Measurements from ENCODE around the gene CCL17. TPM values are rescaled to one million over a fixed set of nuclear protein-coding genes. Genes with fewer than 3 reads are reported as not detected.

CCL17 gene
- total and polyA plus RNA-seq, 10 of the 15 experiments (the other 5 are each of a cell fraction or from before 2014, with no cell fraction given) = 1.2 to 84.9 (median 34.2) TPM

GRCh38 chr16:57358527-57359095 is 46.0 kb upstream of the CCL17 start, which contains the start of gene CCL22 (continued):
- TF ChIP-seq IRF5 (IDR thresholded peaks at IDR 0.05; ENCODE audit: borderline replicate concordance) = no peak
- peak; percentile 56; the same call in 1 of the 2 replicates for TF ChIP-seq ATF2 (IDR thresholded peaks at IDR 0.05; ENCODE audit: low read length)
- TF ChIP-seq BMI1 (IDR thresholded peaks at IDR 0.05; ENCODE audit: borderline replicate concordance) = no peak
- TF ChIP-seq ETV6 (conservative IDR thresholded peaks at IDR 0.05 in 1 of 2, IDR thresholded peaks at IDR 0.05 in 1 of 2; ENCODE audit: borderline replicate concordance in 1 of 2, low read depth in 1 of 2) = no peak
- TF ChIP-seq FOXM1 (IDR thresholded peaks at IDR 0.05; ENCODE audit: low read depth, low read length) = peak; percentile 45; the same call in 1 of the 2 replicates
- TF ChIP-seq USF2 (IDR thresholded peaks at IDR 0.05; ENCODE audit: borderline replicate concordance, low read depth, low read length) = no peak
- no peak for TF ChIP-seq NFXL1 (IDR thresholded peaks at IDR 0.05; ENCODE audit: borderline replicate concordance)
- no peak for TF ChIP-seq SMC3 (IDR thresholded peaks at IDR 0.05; ENCODE audit: borderline replicate concordance, low read length)
- 0 out of 2 replicates have a peak, but pooled peaks have one; percentile 44 for TF ChIP-seq NKRF (conservative IDR thresholded peaks at IDR 0.05)
- TF ChIP-seq RELA (IDR thresholded peaks at IDR 0.05; ENCODE audit: borderline replicate concordance, partially characterized antibody) = peak; percentile 33
- TF ChIP-seq RCOR1 (conservative IDR thresholded peaks at IDR 0.05; ENCODE audit: low read depth, low read length) = no peak
- TF ChIP-seq SREBF2 (IDR thresholded peaks at IDR 0.05; ENCODE audit: low read length) = no peak
- TF ChIP-seq SRF (IDR thresholded peaks at IDR 0.05; ENCODE audit: low read depth in 2 of 2, low read length in 2 of 2) = no peak
- TF ChIP-seq IKZF2 (IDR thresholded peaks at IDR 0.05) = peak; percentile 6 to 40; a peak in 2 of 4 replicates
- TF ChIP-seq MAX (IDR thresholded peaks at IDR 0.05; ENCODE audit: low read depth, low read length) = 0 out of 2 replicates have a peak, but pooled peaks have one; percentile 16
- TF ChIP-seq PAX8 (IDR thresholded peaks at IDR 0.05) = no peak
- no peak; a peak in 1 of 4 replicates for TF ChIP-seq EP300 (IDR thresholded peaks at IDR 0.05; ENCODE audit: borderline replicate concordance in 1 of 2, control insufficient read depth in 1 of 2, low read depth in 2 of 2, low read length in 2 of 2)
- TF ChIP-seq ZSCAN29 (IDR thresholded peaks at IDR 0.05) = no peak
- peak; percentile 47 for TF ChIP-seq BCL3 (IDR thresholded peaks at IDR 0.05; ENCODE audit: borderline replicate concordance, insufficient read depth, low read depth, low read length, poor library complexity, severe bottlenecking)
- 0 out of 2 replicates have a peak, but pooled peaks have one; percentile 23 for TF ChIP-seq JUNB (IDR thresholded peaks at IDR 0.05)
